GM12873 (cell line): Measurements from ENCODE around the gene GPRASP2.
A peak's percentile ranks its signal among the peaks of the same experiment; 100 is the strongest.

Experiments
- TF ChIP-seq, protein P1 (sequence below): IDR thresholded peaks from 2 replicates; pipeline ENCODE4 v1.5.1; 2012; ENCODE audit warnings: low read depth, mild to moderate bottlenecking, moderate library complexity, low read length, control low read depth; ENCODE audit not compliant: insufficient read depth; ENCODE audit errors: missing control alignments

The GPRASP2 gene

DNA sequence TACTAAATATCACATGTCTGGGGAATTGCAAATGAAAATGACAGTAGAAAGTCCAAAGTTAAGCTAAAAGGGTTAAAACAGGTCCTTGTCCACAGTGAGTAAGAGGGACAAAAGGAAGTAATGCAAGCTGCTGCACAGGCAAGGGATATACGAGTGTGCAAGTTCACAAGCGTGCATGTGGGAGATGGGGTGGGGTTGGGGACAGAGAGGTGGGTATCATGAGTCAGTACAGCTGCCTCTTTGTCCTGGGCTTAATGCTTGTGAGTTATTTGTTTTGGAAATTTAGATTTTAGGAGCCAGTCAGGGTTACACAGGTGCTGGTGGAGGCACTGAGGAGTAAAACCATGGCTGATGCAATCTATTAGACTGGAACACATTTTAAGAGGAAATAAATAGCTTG lies 3.3 kb upstream of the GPRASP2 start:
- TF ChIP-seq, protein P1, sequence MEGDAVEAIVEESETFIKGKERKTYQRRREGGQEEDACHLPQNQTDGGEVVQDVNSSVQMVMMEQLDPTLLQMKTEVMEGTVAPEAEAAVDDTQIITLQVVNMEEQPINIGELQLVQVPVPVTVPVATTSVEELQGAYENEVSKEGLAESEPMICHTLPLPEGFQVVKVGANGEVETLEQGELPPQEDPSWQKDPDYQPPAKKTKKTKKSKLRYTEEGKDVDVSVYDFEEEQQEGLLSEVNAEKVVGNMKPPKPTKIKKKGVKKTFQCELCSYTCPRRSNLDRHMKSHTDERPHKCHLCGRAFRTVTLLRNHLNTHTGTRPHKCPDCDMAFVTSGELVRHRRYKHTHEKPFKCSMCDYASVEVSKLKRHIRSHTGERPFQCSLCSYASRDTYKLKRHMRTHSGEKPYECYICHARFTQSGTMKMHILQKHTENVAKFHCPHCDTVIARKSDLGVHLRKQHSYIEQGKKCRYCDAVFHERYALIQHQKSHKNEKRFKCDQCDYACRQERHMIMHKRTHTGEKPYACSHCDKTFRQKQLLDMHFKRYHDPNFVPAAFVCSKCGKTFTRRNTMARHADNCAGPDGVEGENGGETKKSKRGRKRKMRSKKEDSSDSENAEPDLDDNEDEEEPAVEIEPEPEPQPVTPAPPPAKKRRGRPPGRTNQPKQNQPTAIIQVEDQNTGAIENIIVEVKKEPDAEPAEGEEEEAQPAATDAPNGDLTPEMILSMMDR: no peak

DNA sequence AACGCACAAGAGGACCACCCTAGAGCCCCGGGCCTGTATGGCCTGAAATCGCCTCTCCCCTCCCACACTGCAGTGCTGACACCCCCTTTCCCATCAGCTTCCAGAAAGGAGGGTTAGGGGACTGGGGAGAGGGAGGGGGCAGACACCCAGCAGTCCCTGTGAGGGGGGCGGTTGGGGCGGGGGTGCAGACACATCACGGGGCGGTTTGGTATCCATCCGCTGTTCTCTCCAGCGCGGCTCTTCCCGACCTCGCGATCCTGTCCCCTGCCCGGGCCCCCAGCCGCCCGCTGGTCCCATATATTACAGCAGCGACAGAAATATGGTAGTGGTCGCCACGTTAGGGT lies 404 bp upstream of the GPRASP2 start:
- TF ChIP-seq, protein P1: no peak

DNA sequence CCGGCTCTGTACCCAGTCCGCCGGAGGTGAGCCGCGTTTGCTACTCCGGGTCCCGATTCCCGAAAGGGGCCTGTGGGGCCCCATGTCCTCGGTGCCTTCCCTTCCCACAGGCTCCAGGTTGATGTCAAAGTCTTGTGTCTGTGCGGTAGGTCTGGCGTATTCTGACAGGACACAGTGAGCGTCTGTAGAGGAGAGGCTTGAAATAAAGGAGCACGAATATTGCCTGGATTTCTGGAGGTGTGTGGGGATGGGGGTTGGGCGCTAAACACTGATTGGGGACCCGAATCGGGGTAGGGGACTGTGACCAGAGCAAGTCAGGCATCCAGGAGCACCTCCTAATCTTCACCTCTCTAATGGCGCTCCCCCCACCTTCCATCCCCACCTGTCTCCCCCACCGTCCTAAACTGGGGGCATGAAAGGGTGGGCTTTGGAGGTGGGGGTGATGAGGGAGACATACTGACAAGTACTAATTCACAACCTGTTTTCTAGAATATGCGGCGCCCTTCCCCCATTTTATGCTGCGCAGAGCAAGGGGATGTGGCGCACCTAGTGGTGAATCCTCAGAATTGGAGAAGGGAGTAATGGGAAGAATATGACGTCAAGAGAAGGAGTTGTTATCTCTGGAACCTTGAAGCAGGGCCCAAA lies 855 bp downstream of the GPRASP2 start:
- TF ChIP-seq, protein P1: peak; percentile 46

DNA sequence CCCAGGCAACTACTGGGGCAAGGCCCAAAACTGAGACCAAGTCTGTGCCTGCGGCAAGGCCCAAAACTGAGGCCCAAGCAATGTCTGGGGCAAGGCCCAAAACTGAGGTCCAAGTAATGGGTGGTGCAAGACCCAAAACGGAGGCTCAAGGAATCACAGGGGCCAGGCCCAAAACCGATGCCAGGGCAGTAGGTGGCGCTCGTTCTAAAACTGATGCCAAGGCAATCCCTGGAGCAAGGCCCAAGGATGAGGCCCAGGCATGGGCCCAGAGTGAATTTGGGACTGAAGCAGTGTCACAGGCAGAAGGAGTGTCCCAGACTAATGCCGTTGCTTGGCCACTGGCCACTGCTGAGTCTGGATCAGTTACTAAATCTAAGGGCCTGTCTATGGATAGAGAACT lies 2.7 kb downstream of the GPRASP2 start:
- TF ChIP-seq, protein P1: peak; percentile 41

DNA sequence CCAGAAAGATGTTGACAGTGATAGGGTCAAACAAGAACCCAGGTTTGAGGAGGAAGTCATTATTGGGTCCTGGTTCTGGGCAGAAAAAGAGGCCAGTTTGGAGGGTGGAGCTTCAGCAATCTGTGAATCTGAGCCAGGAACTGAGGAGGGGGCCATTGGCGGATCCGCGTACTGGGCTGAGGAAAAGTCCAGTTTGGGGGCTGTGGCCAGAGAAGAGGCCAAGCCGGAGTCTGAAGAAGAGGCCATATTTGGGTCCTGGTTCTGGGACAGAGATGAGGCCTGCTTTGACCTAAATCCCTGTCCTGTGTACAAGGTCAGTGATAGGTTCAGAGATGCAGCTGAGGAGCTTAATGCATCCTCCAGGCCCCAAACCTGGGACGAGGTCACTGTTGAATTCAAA lies 3.7 kb downstream of the GPRASP2 start:
- TF ChIP-seq, protein P1: no peak

DNA sequence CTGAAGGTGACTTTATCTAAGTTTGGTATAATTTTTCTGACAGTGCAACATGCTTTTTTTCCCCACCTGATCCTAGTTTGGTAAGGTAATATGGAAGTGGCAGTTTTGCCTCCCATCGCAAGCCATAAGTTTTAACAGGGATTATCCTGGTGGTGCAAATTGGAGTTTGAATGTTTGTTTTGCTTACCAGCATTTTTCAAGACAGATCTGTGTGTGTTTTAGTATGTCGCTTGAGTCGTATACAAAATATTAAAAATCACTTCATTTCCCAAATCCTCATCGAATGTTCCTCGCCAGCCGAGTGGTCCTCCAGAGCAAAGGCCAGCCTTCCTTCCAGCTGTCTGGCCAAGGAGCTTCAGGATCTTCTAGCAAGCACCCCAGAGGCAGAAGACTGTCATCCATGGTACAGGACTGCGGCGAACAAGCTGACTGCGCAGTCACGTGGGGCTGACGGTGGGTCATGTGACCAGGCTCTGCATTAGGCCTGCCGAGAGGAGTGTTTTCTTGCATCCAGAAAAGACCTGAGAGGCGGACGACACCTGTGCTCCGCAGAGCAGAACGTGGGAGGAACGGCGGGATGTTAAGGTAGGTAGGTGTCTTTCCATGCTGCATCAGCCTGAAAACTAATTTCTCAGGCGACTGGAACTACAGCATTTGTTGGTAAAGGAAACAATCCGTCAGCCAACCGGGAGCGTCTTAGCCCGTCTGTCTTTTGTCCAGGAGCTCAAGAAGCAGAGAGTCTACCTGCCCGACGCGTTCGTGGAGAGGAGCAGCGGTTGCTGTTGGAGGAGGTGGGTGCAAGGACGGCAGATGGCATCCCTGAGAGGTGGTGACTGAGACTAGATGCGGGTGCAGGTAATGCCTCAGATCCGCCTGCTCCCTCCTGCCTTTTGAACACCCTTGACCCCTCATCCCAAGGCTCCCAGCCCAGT lies 8.3 kb downstream of the GPRASP2 start, which contains the start of gene GPRASP3:
TSS of gene GPRASP3 (plus strand) at position 507 of the 932 bp plus-strand sequence. CDS start 28,253 bp downstream, outside the sequence.
- TF ChIP-seq, protein P1: no peak

DNA sequence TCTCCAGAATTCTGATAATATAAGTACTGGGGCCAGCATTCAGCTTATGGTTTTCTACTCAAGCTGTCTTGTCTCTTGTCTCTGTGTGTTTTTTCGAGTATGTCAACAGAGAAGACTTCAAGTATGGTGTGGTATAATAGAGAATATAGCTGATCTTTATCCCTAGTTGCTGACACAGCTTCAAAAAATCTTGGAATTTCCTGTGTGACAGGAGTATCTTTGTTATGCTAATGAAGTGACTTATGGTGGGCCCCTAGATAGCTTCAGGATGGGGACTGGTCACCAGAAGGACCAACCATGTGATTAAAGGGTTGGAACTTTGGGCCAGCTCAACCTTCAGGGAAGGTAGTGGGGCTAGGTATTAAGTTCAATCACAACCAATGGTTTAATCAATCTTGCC lies 11.2 kb downstream of the GPRASP2 start:
- TF ChIP-seq, protein P1: no peak
